OCI-LY7 (cell line): ENCODE measurements around the gene INS. TPM values are rescaled to one million over a fixed set of nuclear protein-coding genes. Genes with fewer than 3 reads are reported as not detected.
"Not testable (repeated sequence)": the region's sequence is repeated elsewhere in the genome, so short reads cannot be mapped to it uniquely, and the experiment has no call there.

ENCODE experiments used
- BruUV-seq: library from RNA; stranded (reverse); fragments of 400-500 nt; replicated peaks from 2 replicates; lab custom pipeline; 2021; lab: Mats Ljungman, UMichigan
- CTCF ChIA-PET: fragments of 300-600 bp; sonication (Branson Sonifier 250); formaldehyde crosslinking; loops from one replicate; lab custom pipeline; 2022; ENCODE audit warnings: antibody characterized with exemption; ENCODE audit not compliant: unreplicated experiment; lab: Charles Lee
- POLR2A ChIA-PET: fragments of 300-600 bp; sonication (Branson Sonifier 250); formaldehyde crosslinking; loops from one replicate; lab custom pipeline; 2022; ENCODE audit warnings: antibody characterized with exemption; lab: Charles Lee
- DNase-seq: peaks from one replicate; pipeline ENCODE4 v3.0.0-alpha.2; 2015; ENCODE audit warnings: low spot score
- H2AFZ ChIP-seq: fragments of 200-600 bp; sonication (generic), shearing (Covaris generic); 2 replicates; pipeline ENCODE4 v1.6.1; 2014; ENCODE audit warnings: mild to moderate bottlenecking, antibody characterized with exemption, low read length, moderate library complexity
- H3K27ac ChIP-seq: fragments of 200-600 bp; sonication (generic); 2 replicates; pipeline ENCODE4 v1.5.1; 2014; ENCODE audit warnings: mixed run types, low read depth, mild to moderate bottlenecking, moderate library complexity, low read length, inconsistent platforms; ENCODE audit not compliant: poor library complexity, severe bottlenecking
- H3K36me3 ChIP-seq: fragments of 200-600 bp; sonication (generic); 2 replicates; pipeline ENCODE4 v1.6.1; 2014; ENCODE audit warnings: mild to moderate bottlenecking, antibody characterized with exemption, low read length, moderate library complexity, mixed read lengths; ENCODE audit not compliant: insufficient read depth
- H3K4me1 ChIP-seq: fragments of 200-600 bp; sonication (generic); 2 replicates; pipeline ENCODE4 v1.5.1; 2014; ENCODE audit warnings: mild to moderate bottlenecking, low read length; ENCODE audit not compliant: insufficient read depth, poor library complexity, severe bottlenecking
- H3K4me2 ChIP-seq: fragments of 200-600 bp; sonication (generic); 2 replicates; pipeline ENCODE4 v1.6.1; 2014; ENCODE audit warnings: mild to moderate bottlenecking, low read length
- H3K4me3 ChIP-seq: fragments of 200-600 bp; sonication (generic); 2 replicates; pipeline ENCODE4 v1.5.1; 2014; ENCODE audit warnings: mild to moderate bottlenecking, low read depth, low read length; ENCODE audit not compliant: poor library complexity, severe bottlenecking
- H3K79me2 ChIP-seq: fragments of 200-600 bp; sonication (generic); 2 replicates; pipeline ENCODE4 v1.6.1; 2016; ENCODE audit warnings: low read depth, mild to moderate bottlenecking, low read length, moderate library complexity, mixed read lengths; ENCODE audit not compliant: insufficient read depth
- H3K9me2 ChIP-seq: fragments of 200-600 bp; sonication (generic); 2 replicates; pipeline ENCODE4 v1.6.1; 2016; ENCODE audit warnings: mild to moderate bottlenecking, low read length, mixed read lengths; ENCODE audit not compliant: insufficient read depth
- H3K9me3 ChIP-seq: fragments of 200-600 bp; sonication (generic); 2 replicates; pipeline ENCODE4 v1.6.1; 2014; ENCODE audit warnings: mild to moderate bottlenecking, mixed run types, low read length, mixed read lengths
- H4K20me1 ChIP-seq: fragments of 200-600 bp; sonication (generic); 2 replicates; pipeline ENCODE4 v1.6.1; 2014; ENCODE audit warnings: mild to moderate bottlenecking, antibody characterized with exemption, low read length, moderate library complexity, mixed read lengths; ENCODE audit not compliant: insufficient read depth
- EZH2phosphoT487 ChIP-seq: fragments of 200-600 bp; sonication (generic); IDR thresholded peaks from 2 replicates; pipeline ENCODE4 v1.6.1; 2018; ENCODE audit warnings: low read depth, borderline replicate concordance, mild to moderate bottlenecking, mixed run types, antibody characterized with exemption, low read length, moderate library complexity, mixed read lengths
- intact Hi-C: fragments of 100-400 bp; cut with micrococcal nuclease; formaldehyde crosslinking; loops from one replicate; pipeline ENCODE4 v1.10.0; 2022; ENCODE audit not compliant: unreplicated experiment
- total RNA-seq, 2 experiments: library from RNA; depleted of rRNA in 1 of 2; stranded (reverse); fragments of >200 nt in 1 of 2; shearing (Covaris generic) in 1 of 2; gene quantifications; 2 replicates each; pipeline ENCODE4 v1.2.3, GENCODE V29; 2014 to 2022
- TF ChIP-seq, protein P1 (sequence below): fragments of 200-600 bp; sonication (generic); conservative IDR thresholded peaks from 2 replicates; pipeline ENCODE4 v1.5.1; 2014; ENCODE audit warnings: mild to moderate bottlenecking, antibody characterized with exemption, low read length, moderate library complexity, mixed read lengths

Gene INS
- total RNA-seq, 2 experiments from 2014 or later = not detected

DNA sequence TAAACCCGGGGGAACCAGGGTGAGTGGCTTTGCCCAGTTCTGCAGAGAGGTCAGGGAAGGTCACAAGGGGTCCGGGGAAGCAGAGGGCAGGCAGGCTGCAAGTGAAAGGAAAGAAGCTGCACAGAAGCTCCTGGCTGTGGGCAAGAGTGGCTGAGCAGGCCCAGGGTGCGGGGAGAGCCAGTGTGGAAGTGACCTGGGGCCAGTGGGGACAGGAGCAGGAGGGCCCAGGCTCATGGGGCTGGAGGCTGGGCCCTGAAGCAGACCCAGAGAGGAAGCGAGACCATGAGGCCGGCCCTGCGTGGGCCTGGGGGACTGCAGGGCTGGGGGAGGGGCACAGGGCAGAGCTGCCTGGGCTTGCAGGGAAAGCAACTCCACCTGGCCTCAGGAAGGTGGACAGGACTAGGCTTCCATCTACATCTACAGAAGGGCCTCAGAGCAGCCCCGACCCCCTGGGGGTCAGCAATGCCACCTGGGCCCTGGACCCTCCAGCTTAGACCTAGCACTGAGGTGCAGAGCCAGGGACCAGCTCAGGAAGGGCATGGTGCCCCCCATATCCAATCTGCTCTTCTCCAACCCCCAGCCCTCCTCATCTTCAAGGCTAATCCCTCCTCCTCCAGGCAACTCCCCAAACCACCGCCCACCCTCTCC is 33.4 kb downstream of the INS start:
- Histone ChIP-seq H3K9me3 (no peaks in the 10 kb centered on the region), H2AFZ (no peak overlapping the region), H3K4me3 (no peak overlapping the region), H3K4me1 (no peaks in the 10 kb centered on the region), H3K79me2 (no peaks in the 10 kb centered on the region), H3K9me2 (no peaks in the 10 kb centered on the region), H3K27ac (no peak overlapping the region), H4K20me1 (no peaks in the 10 kb centered on the region), H3K4me2 (no peak overlapping the region), H3K36me3 (no peaks in the 10 kb centered on the region)
- POLR2A ChIA-PET = no interaction called here
- TF ChIP-seq EZH2phosphoT487 = no peak
- TF ChIP-seq, protein P1, sequence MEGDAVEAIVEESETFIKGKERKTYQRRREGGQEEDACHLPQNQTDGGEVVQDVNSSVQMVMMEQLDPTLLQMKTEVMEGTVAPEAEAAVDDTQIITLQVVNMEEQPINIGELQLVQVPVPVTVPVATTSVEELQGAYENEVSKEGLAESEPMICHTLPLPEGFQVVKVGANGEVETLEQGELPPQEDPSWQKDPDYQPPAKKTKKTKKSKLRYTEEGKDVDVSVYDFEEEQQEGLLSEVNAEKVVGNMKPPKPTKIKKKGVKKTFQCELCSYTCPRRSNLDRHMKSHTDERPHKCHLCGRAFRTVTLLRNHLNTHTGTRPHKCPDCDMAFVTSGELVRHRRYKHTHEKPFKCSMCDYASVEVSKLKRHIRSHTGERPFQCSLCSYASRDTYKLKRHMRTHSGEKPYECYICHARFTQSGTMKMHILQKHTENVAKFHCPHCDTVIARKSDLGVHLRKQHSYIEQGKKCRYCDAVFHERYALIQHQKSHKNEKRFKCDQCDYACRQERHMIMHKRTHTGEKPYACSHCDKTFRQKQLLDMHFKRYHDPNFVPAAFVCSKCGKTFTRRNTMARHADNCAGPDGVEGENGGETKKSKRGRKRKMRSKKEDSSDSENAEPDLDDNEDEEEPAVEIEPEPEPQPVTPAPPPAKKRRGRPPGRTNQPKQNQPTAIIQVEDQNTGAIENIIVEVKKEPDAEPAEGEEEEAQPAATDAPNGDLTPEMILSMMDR = no peak
- no TSS peak for BruUV-seq
- CTCF ChIA-PET = no interaction called here
- intact Hi-C loops = no loop called here
- DNase-seq = no peak

DNA sequence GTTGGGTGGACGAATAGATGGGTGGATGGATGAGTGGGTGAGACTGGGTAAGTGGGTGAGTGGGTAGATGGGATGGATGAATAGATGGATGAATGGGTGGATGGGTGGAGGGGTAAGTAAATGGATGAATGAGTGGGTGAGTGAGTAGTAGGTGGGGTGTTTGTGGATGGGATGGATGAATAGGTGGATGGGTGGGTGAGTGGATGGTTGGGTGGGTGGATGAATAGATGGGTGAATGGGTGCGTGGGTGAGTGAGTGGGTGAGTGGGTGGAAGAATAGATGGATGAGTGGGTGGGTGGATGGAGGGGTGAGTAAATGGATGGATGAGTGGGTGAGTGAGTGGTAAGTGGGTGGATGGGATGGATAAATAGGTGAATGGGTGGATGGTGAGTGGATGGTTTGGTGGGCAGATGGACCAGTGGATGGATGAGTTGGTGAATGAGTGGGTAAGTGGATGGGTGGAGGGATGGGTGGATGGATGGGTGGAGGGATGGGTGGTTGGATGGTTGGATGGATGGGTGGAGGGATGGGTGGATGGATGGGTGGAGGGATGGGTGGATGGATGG is 34.4 kb downstream of the INS start:
- H2AFZ ChIP-seq = no peak overlapping the region
- no peaks in the 10 kb centered on the region for H4K20me1 ChIP-seq
- TF ChIP-seq, protein P1 = no peak
- no peak for TF ChIP-seq EZH2phosphoT487
- no peaks in the 10 kb centered on the region for H3K9me2 ChIP-seq
- H3K9me3 ChIP-seq = no peaks in the 10 kb centered on the region
- CTCF ChIA-PET = no interaction called here
- BruUV-seq = no TSS peak
- no peaks in the 10 kb centered on the region for H3K36me3 ChIP-seq
- H3K4me1 ChIP-seq = no peaks in the 10 kb centered on the region
- POLR2A ChIA-PET = no interaction called here
- no peaks in the 10 kb centered on the region for H3K79me2 ChIP-seq
- no peak overlapping the region for H3K4me2 ChIP-seq
- intact Hi-C loops = no loop called here
- no peak for DNase-seq
- no peak overlapping the region for H3K27ac ChIP-seq
- H3K4me3 ChIP-seq = no peak overlapping the region

DNA sequence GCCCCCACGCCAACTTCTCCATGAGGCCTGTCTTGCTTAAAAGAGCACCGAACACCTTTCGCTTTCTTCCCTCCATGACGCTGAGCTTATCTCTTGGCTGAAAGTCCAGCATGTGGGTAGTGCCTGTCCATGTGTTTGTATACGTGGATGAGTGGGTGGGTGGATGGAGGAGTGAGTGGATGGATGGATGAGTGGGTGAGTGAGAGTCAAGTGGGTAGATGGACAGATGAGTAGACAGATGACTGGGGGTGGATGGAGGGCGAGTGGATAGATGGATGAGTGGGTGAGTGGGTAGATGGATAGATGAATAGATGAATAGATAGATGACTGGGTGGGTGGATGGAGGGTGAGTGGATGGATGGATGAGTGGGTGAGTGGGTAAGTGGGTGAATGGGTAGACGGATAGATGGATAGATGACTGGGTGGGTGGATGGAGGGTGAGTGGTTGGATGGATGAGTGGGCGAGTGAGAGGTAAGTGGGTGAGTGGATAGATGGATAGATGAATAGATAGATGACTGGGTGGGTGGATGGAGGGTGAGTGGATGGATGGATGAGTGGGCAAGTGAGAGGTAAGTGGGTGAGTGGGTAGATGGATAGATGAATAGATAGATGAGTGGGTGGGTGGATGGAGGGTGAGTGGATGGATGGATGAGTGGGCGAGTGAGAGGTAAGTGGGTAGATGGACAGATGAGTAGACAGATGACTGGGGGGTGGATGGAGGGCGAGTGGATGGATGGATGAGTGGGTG is 36.1 kb downstream of the INS start:
- H3K9me3 ChIP-seq, POLR2A ChIA-PET, H3K9me2 ChIP-seq, H3K79me2 ChIP-seq, H3K4me2 ChIP-seq, H3K36me3 ChIP-seq, H4K20me1 ChIP-seq, H2AFZ ChIP-seq, intact Hi-C loops, BruUV-seq, H3K4me3 ChIP-seq, H3K4me1 ChIP-seq, H3K27ac ChIP-seq, CTCF ChIA-PET, DNase-seq: not testable (repeated sequence)
